Panc1 (cell line): ENCODE measurements around the gene GRP.

ENCODE experiments used
- TF ChIP-seq, protein P1 (sequence below), 2 experiments: IDR thresholded peaks; 2 replicates each; pipeline ENCODE4 v1.6.1; 2011 to 2012; ENCODE audit warnings: low read depth in 2 of 2, control low read depth in 1 of 2, low read length in 1 of 2, mild to moderate bottlenecking in 1 of 2, moderate library complexity in 1 of 2; ENCODE audit not compliant: insufficient read depth in 1 of 2
- TF ChIP-seq, protein P2 (sequence below): fragments of 450-650 bp; IDR thresholded peaks from 2 replicates; pipeline ENCODE4 v1.5.1; 2017; ENCODE audit warnings: mild to moderate bottlenecking

DNA sequence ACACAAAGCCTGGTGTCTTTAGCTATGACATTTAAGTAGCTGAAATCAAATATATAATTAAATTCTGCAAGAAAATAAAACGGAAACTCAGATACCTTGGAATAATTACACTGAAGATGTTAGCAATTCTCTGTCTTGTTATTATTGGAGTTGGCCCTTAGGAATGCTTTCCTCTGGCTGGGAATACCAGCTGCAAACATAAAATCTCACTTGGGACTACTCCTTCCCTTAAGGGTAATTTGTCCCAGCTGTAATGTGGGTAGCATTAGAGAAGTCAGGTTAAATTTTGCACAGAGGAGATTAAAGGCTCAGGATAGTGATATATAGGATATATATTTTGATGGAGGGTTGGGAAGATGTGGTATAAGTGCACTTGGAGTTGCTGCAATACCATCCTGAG, 37.3 kb upstream of the GRP start:
- TF ChIP-seq, protein P1, sequence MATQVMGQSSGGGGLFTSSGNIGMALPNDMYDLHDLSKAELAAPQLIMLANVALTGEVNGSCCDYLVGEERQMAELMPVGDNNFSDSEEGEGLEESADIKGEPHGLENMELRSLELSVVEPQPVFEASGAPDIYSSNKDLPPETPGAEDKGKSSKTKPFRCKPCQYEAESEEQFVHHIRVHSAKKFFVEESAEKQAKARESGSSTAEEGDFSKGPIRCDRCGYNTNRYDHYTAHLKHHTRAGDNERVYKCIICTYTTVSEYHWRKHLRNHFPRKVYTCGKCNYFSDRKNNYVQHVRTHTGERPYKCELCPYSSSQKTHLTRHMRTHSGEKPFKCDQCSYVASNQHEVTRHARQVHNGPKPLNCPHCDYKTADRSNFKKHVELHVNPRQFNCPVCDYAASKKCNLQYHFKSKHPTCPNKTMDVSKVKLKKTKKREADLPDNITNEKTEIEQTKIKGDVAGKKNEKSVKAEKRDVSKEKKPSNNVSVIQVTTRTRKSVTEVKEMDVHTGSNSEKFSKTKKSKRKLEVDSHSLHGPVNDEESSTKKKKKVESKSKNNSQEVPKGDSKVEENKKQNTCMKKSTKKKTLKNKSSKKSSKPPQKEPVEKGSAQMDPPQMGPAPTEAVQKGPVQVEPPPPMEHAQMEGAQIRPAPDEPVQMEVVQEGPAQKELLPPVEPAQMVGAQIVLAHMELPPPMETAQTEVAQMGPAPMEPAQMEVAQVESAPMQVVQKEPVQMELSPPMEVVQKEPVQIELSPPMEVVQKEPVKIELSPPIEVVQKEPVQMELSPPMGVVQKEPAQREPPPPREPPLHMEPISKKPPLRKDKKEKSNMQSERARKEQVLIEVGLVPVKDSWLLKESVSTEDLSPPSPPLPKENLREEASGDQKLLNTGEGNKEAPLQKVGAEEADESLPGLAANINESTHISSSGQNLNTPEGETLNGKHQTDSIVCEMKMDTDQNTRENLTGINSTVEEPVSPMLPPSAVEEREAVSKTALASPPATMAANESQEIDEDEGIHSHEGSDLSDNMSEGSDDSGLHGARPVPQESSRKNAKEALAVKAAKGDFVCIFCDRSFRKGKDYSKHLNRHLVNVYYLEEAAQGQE (IDR thresholded peaks at IDR 0.05; ENCODE audit: insufficient read depth in 1 of 2, low read depth in 2 of 2, low read length in 1 of 2), result no peak
- TF ChIP-seq, protein P2, sequence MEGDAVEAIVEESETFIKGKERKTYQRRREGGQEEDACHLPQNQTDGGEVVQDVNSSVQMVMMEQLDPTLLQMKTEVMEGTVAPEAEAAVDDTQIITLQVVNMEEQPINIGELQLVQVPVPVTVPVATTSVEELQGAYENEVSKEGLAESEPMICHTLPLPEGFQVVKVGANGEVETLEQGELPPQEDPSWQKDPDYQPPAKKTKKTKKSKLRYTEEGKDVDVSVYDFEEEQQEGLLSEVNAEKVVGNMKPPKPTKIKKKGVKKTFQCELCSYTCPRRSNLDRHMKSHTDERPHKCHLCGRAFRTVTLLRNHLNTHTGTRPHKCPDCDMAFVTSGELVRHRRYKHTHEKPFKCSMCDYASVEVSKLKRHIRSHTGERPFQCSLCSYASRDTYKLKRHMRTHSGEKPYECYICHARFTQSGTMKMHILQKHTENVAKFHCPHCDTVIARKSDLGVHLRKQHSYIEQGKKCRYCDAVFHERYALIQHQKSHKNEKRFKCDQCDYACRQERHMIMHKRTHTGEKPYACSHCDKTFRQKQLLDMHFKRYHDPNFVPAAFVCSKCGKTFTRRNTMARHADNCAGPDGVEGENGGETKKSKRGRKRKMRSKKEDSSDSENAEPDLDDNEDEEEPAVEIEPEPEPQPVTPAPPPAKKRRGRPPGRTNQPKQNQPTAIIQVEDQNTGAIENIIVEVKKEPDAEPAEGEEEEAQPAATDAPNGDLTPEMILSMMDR, result no peak
